Epithelial cell of prostate (primary cell): Measurements from ENCODE around the gene CAPN12.

Experiments
- DNase-seq: peaks from one replicate; pipeline ENCODE4 v3.0.0-alpha.2; 2011; ENCODE audit warnings: low read depth, low spot score
- H3K27ac ChIP-seq: fragments of 450-650 bp; 2 replicates; pipeline ENCODE4 v1.5.1; 2017; ENCODE audit warnings: mild to moderate bottlenecking

Gene CAPN12

DNA sequence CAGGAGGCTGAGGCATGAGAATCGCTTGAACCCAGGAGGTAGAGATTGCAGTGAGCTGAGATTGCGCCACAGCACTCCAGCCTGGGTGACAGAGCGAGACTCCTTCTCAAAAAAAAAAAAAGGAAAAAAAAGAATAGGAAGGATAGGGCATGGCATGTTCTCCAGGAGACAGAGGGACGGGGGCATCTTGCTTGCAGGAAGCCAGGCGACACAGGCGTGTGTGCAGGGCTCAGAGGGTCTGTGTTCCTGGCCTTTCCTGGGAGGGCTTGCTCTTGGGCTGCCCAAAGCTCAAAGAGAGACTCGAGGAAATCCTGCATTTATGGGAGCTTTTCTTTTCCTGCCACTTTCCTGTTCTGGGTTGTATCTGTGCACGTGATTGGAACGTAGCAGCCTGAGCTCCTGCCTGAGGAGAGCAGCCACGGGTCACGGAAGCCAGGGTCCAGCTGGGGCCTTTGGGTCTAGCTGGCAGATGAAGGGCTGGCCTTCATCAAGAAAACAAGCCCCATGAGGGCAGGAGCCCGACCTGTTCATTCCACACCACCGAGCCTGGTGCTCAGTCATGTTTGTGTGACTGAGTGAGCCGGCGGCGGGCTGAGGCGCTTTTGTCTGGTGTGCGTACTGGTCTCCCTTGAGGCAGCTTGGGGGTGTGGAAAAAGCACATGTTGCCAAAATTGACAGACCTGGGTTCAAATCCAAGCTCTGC lies 44.5 kb downstream of the CAPN12 start:
- no peak for DNase-seq
- H3K27ac ChIP-seq: peak overlapping the region; percentile 100

DNA sequence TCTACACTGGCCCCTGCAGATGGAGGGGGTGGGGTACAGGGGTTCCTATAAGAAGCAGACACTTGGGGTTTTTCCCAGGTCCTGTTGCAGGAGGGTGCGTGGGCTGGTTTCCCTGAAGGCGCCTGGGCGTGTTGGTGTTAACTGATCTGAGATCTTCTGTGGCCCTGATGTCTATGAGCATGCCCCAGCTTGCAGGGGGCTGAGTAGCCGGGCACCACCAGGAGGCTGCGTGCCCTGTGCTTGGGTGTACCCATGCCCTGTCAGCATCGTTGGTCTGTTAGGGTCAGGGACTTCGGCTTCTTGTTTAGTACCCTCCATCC lies 45.3 kb downstream of the CAPN12 start:
- DNase-seq: peak; percentile 73

DNA sequence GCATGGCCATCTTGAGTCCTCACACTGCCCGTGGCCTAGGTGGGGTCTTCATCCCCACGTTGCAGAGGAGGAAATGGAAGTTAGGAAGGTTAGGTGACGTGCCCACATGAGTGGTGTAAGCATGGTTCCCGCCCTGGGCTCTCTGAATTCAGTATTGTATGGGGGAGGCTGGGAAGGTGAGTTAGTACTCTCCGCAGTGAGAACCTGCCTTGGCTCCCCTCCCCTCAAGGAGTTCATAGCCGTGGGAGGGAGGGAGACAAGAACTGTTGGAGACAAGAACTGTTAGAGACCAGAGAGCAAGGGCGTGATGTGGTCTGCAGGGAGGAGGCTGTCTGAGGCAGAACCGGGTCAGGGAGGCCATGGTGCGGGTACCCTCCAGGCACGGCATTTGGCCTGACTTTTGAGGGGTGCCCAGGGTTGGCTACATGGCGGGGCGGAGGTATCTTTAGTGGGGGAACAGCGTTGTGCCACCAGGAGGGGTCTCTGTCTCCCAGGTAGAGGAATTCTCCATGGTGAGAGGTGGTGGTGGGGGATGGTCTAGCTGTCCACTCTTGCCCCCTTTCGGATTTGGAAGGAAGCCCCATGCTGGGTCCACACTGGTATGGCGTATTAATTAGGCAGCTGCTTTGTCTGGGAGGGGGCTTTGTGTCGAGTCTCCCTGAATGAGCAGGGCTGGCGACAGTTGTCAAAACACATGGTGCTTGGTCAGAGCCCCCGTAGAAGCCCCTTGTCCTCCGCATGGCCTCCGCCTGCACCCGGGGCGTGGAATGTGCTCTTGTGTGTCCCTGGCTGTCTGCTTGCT lies 45.8 kb downstream of the CAPN12 start:
- no peak for DNase-seq
- H3K27ac ChIP-seq: peak overlapping the region; percentile 100

More for the DNA sequence above, 45.3 kb downstream of the CAPN12 start:
- peak overlapping the region; percentile 100 for H3K27ac ChIP-seq

DNA sequence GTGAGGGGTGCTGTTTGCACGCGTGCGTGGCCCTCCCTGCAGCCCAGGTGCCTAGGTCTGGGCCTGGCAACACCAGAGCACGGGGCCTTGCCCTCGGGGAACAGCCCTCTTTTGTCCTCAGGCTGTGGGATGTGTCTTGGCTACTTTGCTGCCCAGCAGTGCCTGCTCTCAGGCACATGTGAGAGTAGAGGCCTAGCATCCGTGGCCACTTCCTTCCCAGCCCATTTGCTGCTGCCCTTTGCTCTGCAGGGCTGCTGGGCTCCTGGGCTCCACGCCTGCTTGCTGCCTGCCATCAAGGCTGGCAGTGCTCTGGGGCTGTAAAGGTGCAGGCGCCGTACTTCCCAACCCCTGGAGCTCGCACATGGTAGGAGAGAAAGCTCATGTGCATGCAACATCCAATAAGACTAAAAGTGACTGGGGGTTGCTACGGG lies 46.6 kb downstream of the CAPN12 start:
- DNase-seq: no peak
- H3K27ac ChIP-seq: peak overlapping the region; percentile 100

DNA sequence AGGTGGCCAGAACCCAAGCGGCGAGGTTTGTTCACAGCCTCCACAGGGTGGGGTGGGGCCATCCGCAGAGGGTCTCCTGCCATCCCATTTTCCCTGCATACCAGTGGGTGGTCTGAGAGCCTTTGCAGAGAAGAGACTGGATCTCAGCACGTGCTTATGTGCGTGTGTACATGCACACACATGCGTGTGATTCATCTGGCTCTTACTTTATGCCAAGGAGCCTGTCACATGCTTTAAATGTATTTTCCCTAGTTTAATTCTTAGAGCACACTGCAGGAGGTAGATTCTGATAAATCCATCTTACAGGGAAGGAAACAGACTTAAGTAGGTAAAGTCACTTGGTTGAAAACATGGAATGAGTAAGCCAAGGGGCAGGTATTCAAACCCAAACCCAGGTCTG lies 47.1 kb downstream of the CAPN12 start:
- DNase-seq: no peak
- peak overlapping the region; percentile 100 for H3K27ac ChIP-seq

GRCh38 chr19:38696729-38697055 lies 47.6 kb downstream of the CAPN12 start:
- no peak for DNase-seq
- H3K27ac ChIP-seq: peak overlapping the region; percentile 100

- DNase-seq: no peak
- peak overlapping the region; percentile 100 for H3K27ac ChIP-seq
Measured at GRCh38 chr19:38695832-38696728, 48.2 kb downstream of the CAPN12 start.

DNA sequence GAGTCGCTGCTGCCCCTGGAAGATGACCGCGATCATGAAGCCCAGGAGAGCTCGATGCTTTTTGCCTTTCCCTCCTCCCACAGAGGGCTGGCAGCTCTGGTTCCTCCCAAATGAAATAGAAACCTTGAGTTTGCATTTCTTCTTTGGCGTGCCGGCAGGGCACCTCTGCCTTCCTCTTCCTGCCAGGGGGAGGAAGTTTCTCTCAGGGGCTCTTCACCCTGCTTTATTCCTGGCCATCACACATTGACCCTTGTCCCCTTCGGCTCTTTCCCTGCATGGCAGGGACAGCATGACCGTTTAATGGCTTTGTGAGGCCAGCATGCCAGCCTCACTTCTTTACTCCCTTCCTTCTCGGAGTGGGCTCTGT lies 49.0 kb downstream of the CAPN12 start:
- peak overlapping the region; percentile 100 for H3K27ac ChIP-seq

DNA sequence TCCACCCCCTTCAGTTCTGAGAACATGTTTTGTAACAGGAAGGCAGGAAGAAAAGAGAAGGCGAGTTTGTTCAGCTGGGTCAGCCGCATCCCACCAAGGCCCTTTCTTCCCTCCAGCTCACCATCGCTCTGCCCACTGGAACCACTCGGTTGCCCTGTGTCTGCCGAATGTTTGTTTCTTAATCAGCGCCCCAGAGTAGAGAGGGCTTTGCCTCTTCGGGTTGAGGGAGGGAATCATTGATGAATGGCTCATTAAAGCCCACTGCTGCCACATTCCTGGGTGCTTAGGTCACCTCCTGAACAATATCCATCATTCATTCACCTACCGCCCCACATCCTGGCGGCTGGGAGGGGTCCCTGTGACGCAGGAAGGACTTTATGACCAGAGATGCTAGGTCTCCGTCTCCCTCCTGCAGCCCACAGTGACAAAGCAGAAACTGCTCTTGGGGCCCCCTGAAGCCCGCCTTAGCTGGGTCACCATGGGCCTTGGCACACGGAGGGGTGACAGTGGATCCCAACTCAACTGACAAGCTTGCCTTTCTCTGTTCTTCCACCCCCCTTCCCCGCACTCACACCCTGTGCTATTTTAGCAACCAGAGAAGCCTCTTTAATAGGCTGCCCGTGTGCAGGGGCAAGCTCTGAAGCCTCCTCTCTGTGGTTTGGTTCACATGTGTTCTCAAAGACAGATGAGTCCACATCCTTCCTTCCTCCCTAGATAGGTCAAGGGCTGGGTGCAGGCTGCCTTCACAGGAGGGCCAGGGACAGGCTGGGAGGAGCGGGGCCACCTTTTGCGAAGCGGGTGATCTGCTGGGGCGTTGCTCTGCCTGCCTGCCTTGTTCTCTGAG lies 50.7 kb downstream of the CAPN12 start:
- H3K27ac ChIP-seq: peak overlapping the region; percentile 100
- peak; percentile 72 for DNase-seq

More for the DNA sequence above, 49.0 kb downstream of the CAPN12 start:
- DNase-seq: no peak

- peak overlapping the region; percentile 100 for H3K27ac ChIP-seq
- DNase-seq: no peak
Measured at GRCh38 chr19:38692458-38693379, 51.6 kb downstream of the CAPN12 start.

GRCh38 chr19:38691938-38692457 lies 52.3 kb downstream of the CAPN12 start:
- peak overlapping the region; percentile 100 for H3K27ac ChIP-seq
- no peak for DNase-seq

GRCh38 chr19:38690832-38691231 lies 53.4 kb downstream of the CAPN12 start:
- H3K27ac ChIP-seq: peak overlapping the region; percentile 100

GRCh38 chr19:38690146-38690545 lies 54.1 kb downstream of the CAPN12 start:
- DNase-seq: no peak
- H3K27ac ChIP-seq: peak overlapping the region; percentile 100

More at GRCh38 chr19:38690832-38691231, 53.4 kb downstream of the CAPN12 start:
- DNase-seq: no peak

- no peak for DNase-seq
- peak overlapping the region; percentile 100 for H3K27ac ChIP-seq
Measured at GRCh38 chr19:38687837-38688378, 56.4 kb downstream of the CAPN12 start.

DNA sequence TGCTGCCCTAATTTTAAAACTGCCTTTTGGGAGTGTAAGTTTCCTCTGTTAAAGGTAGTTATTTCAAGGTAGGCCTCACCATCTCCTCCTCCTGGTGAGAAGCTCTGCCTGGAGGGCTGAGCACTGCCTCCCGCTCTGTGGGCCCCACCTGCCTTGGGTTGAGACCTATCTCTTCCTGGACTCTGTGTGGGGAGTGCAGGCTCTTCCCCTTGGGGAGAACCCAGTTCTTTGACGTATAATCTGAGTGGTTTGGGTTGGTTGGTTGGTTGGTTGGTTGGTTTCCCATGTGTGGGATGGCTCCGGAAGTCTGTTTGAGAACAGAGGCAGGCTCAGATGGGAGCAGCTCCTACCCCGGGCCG lies 57.8 kb downstream of the CAPN12 start:
- peak overlapping the region; percentile 100 for H3K27ac ChIP-seq
- DNase-seq: no peak

DNA sequence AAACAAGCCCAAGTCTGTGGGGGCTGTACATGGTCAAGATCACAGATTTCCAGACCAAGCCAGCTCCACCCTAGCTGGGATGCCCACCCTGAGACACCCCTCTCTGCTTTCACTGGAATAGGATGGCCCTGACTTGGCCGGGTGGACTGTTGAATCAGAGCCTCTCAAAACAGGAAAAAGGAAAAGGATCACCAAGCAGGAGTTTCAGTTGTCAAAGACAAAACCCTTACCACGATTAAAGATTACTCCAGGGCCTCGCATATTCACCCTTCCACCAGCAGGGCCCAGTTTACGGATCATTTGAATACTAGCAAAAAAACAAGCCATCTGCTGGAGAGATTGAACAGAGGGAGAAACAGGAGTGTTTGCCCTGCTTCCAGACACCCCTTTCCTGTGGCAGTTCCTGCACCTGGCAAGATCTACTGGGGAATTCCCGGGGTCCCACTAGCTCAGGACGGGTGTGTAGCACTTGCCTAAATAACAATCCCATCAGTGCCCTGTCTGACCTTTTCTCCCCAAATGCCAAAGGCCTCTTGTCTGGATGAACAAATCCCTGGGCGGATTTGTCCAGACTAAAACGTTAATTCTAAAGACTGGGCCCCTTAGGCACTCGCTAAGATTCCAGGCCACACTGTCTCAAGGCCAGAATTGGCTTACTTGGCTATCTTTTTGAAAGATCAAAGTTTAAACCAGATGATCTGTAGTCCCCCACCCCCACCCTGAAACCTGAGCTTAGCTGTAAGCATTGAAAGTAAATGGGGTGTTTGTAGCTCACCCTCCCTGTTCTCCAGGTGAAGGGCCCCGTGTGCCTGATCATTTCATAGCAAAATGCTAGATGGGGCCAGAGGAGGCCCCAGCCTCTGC lies 58.4 kb downstream of the CAPN12 start:
- peak overlapping the region; percentile 100 for H3K27ac ChIP-seq
- no peak for DNase-seq

- no peak for DNase-seq
- peak overlapping the region; percentile 100 for H3K27ac ChIP-seq
Measured at GRCh38 chr19:38684862-38685665, 59.2 kb downstream of the CAPN12 start.
